ENCODE measurements around the gene SLC25A38. TPM values are rescaled to one million over a fixed set of nuclear protein-coding genes. Genes with fewer than 3 reads are reported as not detected.
"Not testable (repeated sequence)": the region's sequence is repeated elsewhere in the genome, so short reads cannot be mapped to it uniquely, and the experiment has no call there.

SLC25A38 gene
- total RNA-seq, 1 experiment from 2014 or later = 48.2 TPM

DNA sequence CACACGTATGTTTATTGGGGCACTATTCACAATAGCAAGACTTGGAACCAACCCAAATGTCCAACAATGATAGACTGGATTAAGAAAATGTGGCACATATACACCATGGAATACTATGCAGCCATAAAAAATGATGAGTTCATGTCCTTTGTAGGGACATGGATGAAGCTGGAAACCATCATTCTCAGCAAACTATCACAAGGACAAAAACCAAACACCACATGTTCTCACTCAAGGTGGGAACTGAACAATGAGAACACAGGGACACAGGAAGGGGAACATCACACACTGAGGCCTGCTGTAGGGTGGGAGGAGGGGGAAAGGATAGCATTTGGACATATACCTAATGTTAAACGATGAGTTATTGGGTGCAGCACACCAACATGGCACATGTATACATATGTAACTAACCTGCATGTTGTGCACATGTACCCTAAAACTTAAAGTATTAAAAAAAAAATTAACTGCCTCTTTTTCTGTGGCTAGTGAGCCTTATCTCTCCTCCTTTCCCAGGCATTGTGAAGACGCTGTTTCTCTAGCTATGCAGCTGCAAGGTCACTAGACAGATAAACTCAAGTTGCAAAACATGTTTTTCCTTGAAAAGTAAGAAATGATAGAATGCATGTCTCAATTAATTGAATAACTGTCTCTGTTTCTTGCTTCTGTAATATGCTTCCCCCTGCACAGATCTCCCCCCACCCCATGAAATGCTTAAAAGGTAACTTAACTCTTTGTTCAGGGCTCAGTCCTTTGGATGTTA is 29.8 kb upstream of the SLC25A38 start:
- not testable (repeated sequence) for H3K36me3 Mint-ChIP-seq (ENCODE audit: insufficient read depth in 1 of 3, low read depth in 3 of 3); H2BK15ac ChIP-seq (ENCODE audit: low read depth, low read length); H2AK5ac ChIP-seq (ENCODE audit: insufficient read length, low read length); H3K27ac ChIP-seq (ENCODE audit: insufficient read length, low read depth, low read length); H2BK5ac ChIP-seq (ENCODE audit: insufficient read length, low read length); H3K4me2 ChIP-seq (ENCODE audit: insufficient read depth, insufficient read length, low read length); H4K5ac ChIP-seq (ENCODE audit: insufficient read length, low read depth, low read length); H4K8ac ChIP-seq (replicated peaks; ENCODE audit: insufficient read length, low read depth, low read length); H3K14ac ChIP-seq (ENCODE audit: insufficient read depth, low read length); H3K79me2 ChIP-seq (ENCODE audit: insufficient read depth, low read length); H3K9me3 ChIP-seq (ENCODE audit: control insufficient read depth, low read depth, low read length); H3K56ac ChIP-seq (ENCODE audit: insufficient read length, low read depth, low read length); H3K23me2 ChIP-seq (ENCODE audit: insufficient read length, low read depth, low read length, poor library complexity, severe bottlenecking); H3T11ph ChIP-seq (ENCODE audit: low read length); H3K9ac ChIP-seq (ENCODE audit: extremely low read depth, insufficient read length, low read length); H3K27me3 Mint-ChIP-seq (ENCODE audit: low read depth); H2BK12ac ChIP-seq (ENCODE audit: insufficient read length, low read depth, low read length); H3K18ac ChIP-seq (ENCODE audit: insufficient read length, low read depth, low read length); H3K4ac ChIP-seq (ENCODE audit: low read depth, low read length); H4K20me1 ChIP-seq (ENCODE audit: control insufficient read depth, insufficient read depth, insufficient read length); H3K4me1 Mint-ChIP-seq; H4K91ac ChIP-seq (ENCODE audit: insufficient read length, low read depth, low read length); H3K9me3 Mint-ChIP-seq; DNase-seq; H3K23ac ChIP-seq (ENCODE audit: insufficient read length, low read depth, low read length); H3K27me3 ChIP-seq (ENCODE audit: insufficient read depth, low read length); H3K4me3 Mint-ChIP-seq; H3K79me1 ChIP-seq (ENCODE audit: insufficient read depth, low read depth, low read length, poor library complexity, severe bottlenecking); H2AFZ ChIP-seq (ENCODE audit: low read length); H2BK20ac ChIP-seq (ENCODE audit: low read depth, low read length, poor library complexity, severe bottlenecking); H2BK120ac ChIP-seq (ENCODE audit: low read depth, low read length, poor library complexity, severe bottlenecking); H3K4me1 ChIP-seq (ENCODE audit: insufficient read depth, low read length)
- H3K27ac Mint-ChIP-seq = peak overlapping the region in 1 of 3 experiments; percentile 25; a peak in 1 of 7 replicates
- no CpG with 5 or more reads among the region's 3 CpGs for WGBS (ENCODE audit: extremely low coverage, insufficient read length, low lambda C conversion rate)

Measured in H9 (cell line).